Mucosa of rectum (tissue), 2 donors: ENCODE measurements around the gene ZBTB7B.

Experiments
- H3K27ac ChIP-seq, 2 donors: one replicate each; pipeline ENCODE4 v1.7.0; 2013; ENCODE audit warnings: inconsistent platforms in 2 of 2, low read depth in 2 of 2, low read length in 2 of 2
- H3K27me3 ChIP-seq, 2 donors: one replicate each; pipeline ENCODE4 v1.7.0; 2013; ENCODE audit warnings: low read length in 2 of 2; ENCODE audit not compliant: control insufficient read depth in 2 of 2, insufficient read depth in 2 of 2
- H3K36me3 ChIP-seq, 2 donors: one replicate each; pipeline ENCODE4 v1.7.0; 2013; ENCODE audit warnings: low read length in 2 of 2; ENCODE audit not compliant: control insufficient read depth in 2 of 2, insufficient read depth in 2 of 2
- H3K4me1 ChIP-seq, 2 donors: one replicate each; pipeline ENCODE4 v1.7.0; 2013; ENCODE audit warnings: low read length in 2 of 2, mild to moderate bottlenecking in 1 of 2; ENCODE audit not compliant: control insufficient read depth in 2 of 2, insufficient read depth in 2 of 2
- H3K4me3 ChIP-seq, 2 donors: one replicate each; pipeline ENCODE4 v1.7.0; 2013; ENCODE audit warnings: low read length in 2 of 2
- H3K9ac ChIP-seq, 2 donors: one replicate each; pipeline ENCODE4 v1.7.0; 2013; ENCODE audit warnings: low read length in 2 of 2, low read depth in 1 of 2, mild to moderate bottlenecking in 1 of 2
- H3K9me3 ChIP-seq, 2 donors: one replicate each; pipeline ENCODE4 v1.7.0; 2013; ENCODE audit warnings: low read length in 2 of 2; ENCODE audit not compliant: control insufficient read depth in 2 of 2
- donor health status: healthy.
- donor health status: Normal muscosa, but diverticular disease.

ZBTB7B gene

DNA sequence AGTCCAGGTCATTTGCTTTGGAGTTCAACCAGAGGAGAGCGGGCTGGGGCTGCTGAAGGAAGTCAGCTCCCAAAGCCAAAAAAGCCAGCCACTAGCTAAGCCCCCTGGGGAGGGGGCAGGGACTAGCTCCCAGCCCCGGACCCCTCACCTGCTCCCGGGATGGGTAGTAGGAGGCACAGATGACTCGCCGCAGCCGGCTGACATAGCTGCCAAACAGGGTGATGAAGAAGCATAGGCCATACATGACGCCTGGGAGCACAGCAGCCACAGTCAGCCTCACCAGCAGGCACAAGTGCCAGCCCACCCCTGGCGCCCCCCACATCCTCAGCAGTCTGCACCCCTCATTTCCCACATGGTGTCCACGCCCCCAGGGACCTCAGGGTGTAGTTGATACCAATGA, 23.6 kb downstream of the ZBTB7B start:
- no peak overlapping the region for H3K27ac ChIP-seq
- peaks cover 0 to 3% of the 10 kb centered on the region in 2 donors for H3K4me1 ChIP-seq
- H3K4me3 ChIP-seq: no peak overlapping the region
- H3K36me3 ChIP-seq: no peaks in the 10 kb centered on the region
- H3K9me3 ChIP-seq: no peaks in the 10 kb centered on the region
- no peak overlapping the region for H3K9ac ChIP-seq
- H3K27me3 ChIP-seq: no peaks in the 10 kb centered on the region

GRCh38 chr1:155026588-155026987, 24.0 kb downstream of the ZBTB7B start:
- H3K4me3 ChIP-seq: no peak overlapping the region

DNA sequence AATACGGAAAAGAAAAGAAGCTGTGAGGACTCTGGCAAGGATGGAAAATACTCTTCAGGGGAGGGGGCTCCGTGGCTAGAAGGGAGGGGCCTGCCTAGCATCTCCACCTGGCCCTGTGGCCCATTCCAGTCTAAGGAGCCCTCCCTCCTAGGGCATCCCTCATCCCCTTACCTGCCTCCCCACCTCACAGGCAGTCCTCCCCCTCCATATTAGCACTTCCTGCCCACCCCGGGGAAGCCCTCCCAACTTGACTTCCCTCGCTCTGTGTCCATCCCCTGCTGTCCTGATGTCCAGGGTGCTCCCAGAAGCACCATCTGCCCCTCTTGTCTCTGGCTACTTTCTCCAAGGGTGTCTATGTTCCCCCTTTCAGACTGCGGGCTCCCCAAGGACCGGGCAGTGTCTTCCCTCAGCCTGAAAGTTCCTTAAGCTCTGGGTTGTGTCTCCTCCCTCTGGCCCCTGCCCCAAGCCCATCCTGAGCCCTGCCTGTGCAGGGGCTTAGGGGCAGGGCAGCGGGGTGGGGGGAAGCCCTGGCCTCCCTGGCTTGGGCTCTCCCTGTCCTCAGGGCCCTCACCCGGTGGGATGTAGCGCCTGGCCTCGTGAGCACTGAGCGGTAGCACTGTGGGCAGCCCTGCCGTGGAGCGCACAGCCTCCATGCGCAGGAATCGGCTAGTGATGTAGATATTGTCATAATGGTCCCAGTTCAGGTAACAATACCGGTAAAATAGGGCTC, 27.1 kb downstream of the ZBTB7B start:
- H3K36me3 ChIP-seq: no peaks in the 10 kb centered on the region
- H3K27me3 ChIP-seq: no peaks in the 10 kb centered on the region
- no peak overlapping the region for H3K4me3 ChIP-seq
- H3K4me1 ChIP-seq: no peaks in the 10 kb centered on the region
- H3K27ac ChIP-seq: no peak overlapping the region
- no peaks in the 10 kb centered on the region for H3K9me3 ChIP-seq
- no peak overlapping the region for H3K9ac ChIP-seq

More at GRCh38 chr1:155026588-155026987, 24.0 kb downstream of the ZBTB7B start:
- Histone ChIP-seq H3K4me1 (peaks cover 0 to 3% of the 10 kb centered on the region in 2 donors), H3K27me3 (no peaks in the 10 kb centered on the region), H3K27ac (no peak overlapping the region), H3K36me3 (no peaks in the 10 kb centered on the region), H3K9ac (no peak overlapping the region), H3K9me3 (no peaks in the 10 kb centered on the region)

DNA sequence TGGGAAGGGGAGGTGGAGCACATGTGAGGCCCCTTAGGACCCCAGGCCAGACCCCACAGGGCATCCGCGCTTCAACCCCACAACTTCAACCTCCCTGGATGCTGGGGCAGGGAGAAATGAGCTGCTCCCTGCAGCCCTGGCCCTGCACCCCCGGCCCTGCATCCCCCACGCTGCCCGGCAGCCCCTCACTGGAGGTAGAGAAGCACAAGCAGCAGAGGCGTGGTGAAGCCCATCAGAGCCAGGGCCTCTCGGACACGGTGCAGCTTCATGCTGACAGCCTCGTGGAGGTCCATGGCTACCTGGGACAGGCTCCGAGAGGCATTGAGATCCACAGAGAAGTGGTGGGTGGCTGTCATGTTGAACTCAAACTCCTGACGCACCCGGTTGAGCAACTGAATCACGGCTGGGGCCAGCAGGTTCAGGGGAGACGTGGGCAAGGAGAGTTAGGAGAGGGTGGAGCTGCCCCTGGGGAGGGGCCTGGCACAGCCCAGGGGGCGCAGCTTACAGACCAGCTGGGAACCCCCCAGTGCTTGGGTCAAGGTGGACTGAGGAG, 27.7 kb downstream of the ZBTB7B start:
- Histone ChIP-seq H3K4me3 (no peak overlapping the region), H3K27me3 (no peaks in the 10 kb centered on the region), H3K27ac (no peak overlapping the region), H3K9me3 (no peaks in the 10 kb centered on the region), H3K36me3 (no peaks in the 10 kb centered on the region), H3K4me1 (no peaks in the 10 kb centered on the region), H3K9ac (no peak overlapping the region)

DNA sequence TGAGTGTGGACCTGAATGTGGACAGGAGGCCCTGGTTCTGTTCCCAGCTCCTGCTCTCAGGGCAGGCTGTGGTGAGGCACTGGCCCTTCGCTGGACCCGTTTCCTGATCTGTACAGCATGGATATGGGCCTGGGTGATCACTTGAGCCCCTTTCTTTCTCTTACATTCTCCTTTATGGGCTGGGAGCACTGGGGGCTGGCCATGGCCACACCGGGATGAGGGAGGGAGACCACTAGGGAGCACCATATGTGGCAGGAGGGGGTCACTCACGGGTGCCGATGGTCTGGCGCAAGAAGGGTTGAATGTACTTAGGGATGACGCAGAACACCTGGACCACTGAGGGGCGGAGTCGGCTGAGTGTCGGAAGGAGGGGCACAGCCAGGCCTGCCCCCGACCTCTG, 28.3 kb downstream of the ZBTB7B start:
- no peaks in the 10 kb centered on the region for H3K4me1 ChIP-seq
- H3K36me3 ChIP-seq: no peaks in the 10 kb centered on the region
- H3K27ac ChIP-seq: no peak overlapping the region
- H3K9ac ChIP-seq: no peak overlapping the region
- no peak overlapping the region for H3K4me3 ChIP-seq
- H3K27me3 ChIP-seq: no peaks in the 10 kb centered on the region
- no peaks in the 10 kb centered on the region for H3K9me3 ChIP-seq

DNA sequence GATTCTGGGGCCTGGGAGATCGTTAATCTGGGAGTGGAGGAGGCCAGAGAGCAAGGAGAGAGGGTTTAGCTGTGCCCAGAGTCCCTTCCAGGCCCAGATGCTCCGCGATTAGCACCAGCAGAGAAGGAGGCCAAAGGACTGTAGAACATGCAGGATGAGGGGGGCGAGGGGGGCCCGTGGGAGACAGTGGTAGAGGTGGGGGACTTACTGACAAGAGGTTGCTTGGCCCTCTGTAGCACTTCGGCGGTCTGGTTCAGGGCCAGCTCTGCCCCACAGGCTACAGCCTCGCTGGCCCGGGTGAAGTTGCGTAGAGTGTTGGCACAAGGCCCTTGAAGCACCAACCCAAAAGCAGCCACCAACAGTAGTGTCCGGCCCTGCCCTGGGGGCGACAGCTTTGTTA, 30.3 kb downstream of the ZBTB7B start:
- H3K27me3 ChIP-seq: no peaks in the 10 kb centered on the region
- H3K9me3 ChIP-seq: no peaks in the 10 kb centered on the region
- peaks cover 3 to 9% of the 10 kb centered on the region in 2 donors for H3K4me1 ChIP-seq
- H3K9ac ChIP-seq: no peak overlapping the region
- H3K4me3 ChIP-seq: no peak overlapping the region
- H3K36me3 ChIP-seq: no peaks in the 10 kb centered on the region
- H3K27ac ChIP-seq: no peak overlapping the region

GRCh38 chr1:155033524-155033923, 30.9 kb downstream of the ZBTB7B start, which contains the start of the genes DCST1 and DCST2:
Gene DCST1, plus strand, starts transcription at chr1:155033824. Its CDS starts 213 bp downstream, at chr1:155034037.
Gene DCST2, minus strand, starts transcription at chr1:155033781. Its CDS starts 80 bp downstream, at chr1:155033701.
- peaks cover 9 to 15% of the 10 kb centered on the region in 2 donors for H3K4me1 ChIP-seq
- no peak within 1 kb of the TSS for H3K9ac ChIP-seq
- H3K4me3 ChIP-seq: no peak within 1 kb of the TSS
- H3K27me3 ChIP-seq: no peaks in the 10 kb centered on the region
- H3K27ac ChIP-seq: no peak within 1 kb of the TSS
- H3K9me3 ChIP-seq: no peaks in the 10 kb centered on the region
- H3K36me3 ChIP-seq: no peaks in the 10 kb centered on the region

DNA sequence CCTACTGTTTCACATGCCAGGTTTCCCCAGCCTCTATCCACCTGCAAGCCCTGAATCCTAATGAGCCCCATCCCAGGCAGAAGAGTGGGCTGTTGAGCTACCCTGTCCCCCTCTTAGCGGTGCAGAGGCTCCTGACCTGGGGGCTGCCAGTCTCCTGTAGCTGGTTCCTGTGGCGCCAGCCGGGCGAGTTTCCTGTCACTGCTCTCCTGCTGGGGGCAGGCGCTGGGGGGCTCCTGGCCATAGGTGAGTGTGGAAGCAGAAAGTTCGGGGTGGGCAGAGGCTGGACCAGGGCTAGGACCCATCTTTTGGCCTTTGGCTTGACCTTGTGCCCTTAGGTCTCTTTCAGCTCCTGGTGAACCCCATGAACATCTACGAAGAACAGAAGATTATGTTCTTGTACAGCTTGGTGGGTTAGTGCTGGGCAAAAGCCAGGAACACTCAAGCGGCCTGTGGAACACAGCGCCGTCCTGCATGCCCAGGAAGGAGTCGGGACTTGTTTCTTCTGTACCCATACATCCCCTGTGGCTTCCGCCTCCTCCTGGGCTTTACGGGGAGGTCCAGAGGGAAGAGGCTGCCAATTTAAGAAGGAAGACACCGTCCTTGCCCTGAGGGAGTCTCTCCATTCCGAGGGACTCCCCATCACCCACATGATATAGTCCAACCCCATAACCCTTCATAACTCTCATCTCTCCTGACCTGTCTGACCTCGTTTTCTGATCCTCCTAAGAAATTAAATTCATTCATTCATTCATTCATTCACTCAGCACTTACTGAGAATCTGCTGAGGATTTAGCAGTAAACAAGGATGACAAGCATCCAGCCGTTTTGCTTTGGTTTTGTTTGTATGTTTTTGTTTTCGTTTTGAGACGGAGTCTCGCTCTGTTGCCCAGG, 32.0 kb downstream of the ZBTB7B start:
- Histone ChIP-seq H3K27me3 (no peaks in the 10 kb centered on the region), H3K4me3 (no peak overlapping the region), H3K9me3 (no peaks in the 10 kb centered on the region), H3K4me1 (peaks cover 18 to 26% of the 10 kb centered on the region in 2 donors), H3K36me3 (no peaks in the 10 kb centered on the region), H3K9ac (no peak overlapping the region), H3K27ac (no peak overlapping the region)

- H3K9me3 ChIP-seq: no peaks in the 10 kb centered on the region
- no peaks in the 10 kb centered on the region for H3K36me3 ChIP-seq
- no peaks in the 10 kb centered on the region for H3K27me3 ChIP-seq
- no peak overlapping the region for H3K4me3 ChIP-seq
- H3K9ac ChIP-seq: no peak overlapping the region
- peaks cover 18 to 26% of the 10 kb centered on the region in 2 donors for H3K4me1 ChIP-seq
- H3K27ac ChIP-seq: no peak overlapping the region
Observed at GRCh38 chr1:155035936-155036335, 33.3 kb downstream of the ZBTB7B start.

GRCh38 chr1:155037043-155037442, 34.4 kb downstream of the ZBTB7B start:
- no peak overlapping the region for H3K9ac ChIP-seq
- H3K9me3 ChIP-seq: no peaks in the 10 kb centered on the region
- no peaks in the 10 kb centered on the region for H3K36me3 ChIP-seq
- no peaks in the 10 kb centered on the region for H3K27me3 ChIP-seq
- no peak overlapping the region for H3K27ac ChIP-seq
- peaks cover 18 to 26% of the 10 kb centered on the region in 2 donors for H3K4me1 ChIP-seq
- H3K4me3 ChIP-seq: no peak overlapping the region
